ENCODE measurements around the gene C11orf87. TPM values are rescaled to one million over a fixed set of nuclear protein-coding genes. Genes with fewer than 3 reads are reported as not detected.

Gene C11orf87
- total RNA-seq, 1 donor from 2014 or later = 5.3 TPM

GRCh38 chr11:109426442-109427240 lies 4.7 kb downstream of the C11orf87 start:
- peak; percentile 62 for TF ChIP-seq CTCF (conservative IDR thresholded peaks at IDR 0.05)
- Mint-ChIP-seq H3K4me1 (ENCODE audit: unreplicated experiment) (no peaks in the 10 kb centered on the region), H3K27me3 (peaks cover 86% of the 10 kb centered on the region), H3K36me3 (no peaks in the 10 kb centered on the region), H3K27ac (no peak overlapping the region), H3K9me3 (no peaks in the 10 kb centered on the region), H3K4me3 (no peak overlapping the region)
- DNase-seq (ENCODE audit: extremely low spot score, unreplicated experiment) = no peak

GRCh38 chr11:109432105-109432504 lies 10.1 kb downstream of the C11orf87 start:
- no peaks in the 10 kb centered on the region for H3K4me1 Mint-ChIP-seq (ENCODE audit: unreplicated experiment)
- no peaks in the 10 kb centered on the region for H3K9me3 Mint-ChIP-seq
- no peak overlapping the region for H3K27ac Mint-ChIP-seq
- no peak for DNase-seq (ENCODE audit: extremely low spot score, unreplicated experiment)
- H3K4me3 Mint-ChIP-seq = no peak overlapping the region
- no peak for TF ChIP-seq CTCF (conservative IDR thresholded peaks at IDR 0.05)
- peaks cover 76% of the 10 kb centered on the region for H3K27me3 Mint-ChIP-seq
- no peaks in the 10 kb centered on the region for H3K36me3 Mint-ChIP-seq

GRCh38 chr11:109433753-109434256 lies 11.8 kb downstream of the C11orf87 start:
- TF ChIP-seq CTCF (conservative IDR thresholded peaks at IDR 0.05) = no peak
- H3K9me3 Mint-ChIP-seq = no peaks in the 10 kb centered on the region
- H3K27ac Mint-ChIP-seq = no peak overlapping the region
- no peak overlapping the region for H3K4me3 Mint-ChIP-seq
- H3K27me3 Mint-ChIP-seq = peaks cover 71% of the 10 kb centered on the region
- DNase-seq (ENCODE audit: extremely low spot score, unreplicated experiment) = no peak
- no peaks in the 10 kb centered on the region for H3K36me3 Mint-ChIP-seq
- no peaks in the 10 kb centered on the region for H3K4me1 Mint-ChIP-seq (ENCODE audit: unreplicated experiment)

- Mint-ChIP-seq H3K4me3 (no peak overlapping the region), H3K4me1 (ENCODE audit: unreplicated experiment) (no peaks in the 10 kb centered on the region), H3K27ac (no peak overlapping the region), H3K36me3 (no peaks in the 10 kb centered on the region), H3K9me3 (no peaks in the 10 kb centered on the region), H3K27me3 (peaks cover 60% of the 10 kb centered on the region)
- TF ChIP-seq CTCF (conservative IDR thresholded peaks at IDR 0.05) = no peak
- no peak for DNase-seq (ENCODE audit: extremely low spot score, unreplicated experiment)
Measured at GRCh38 chr11:109435121-109435742, 13.2 kb downstream of the C11orf87 start.

GRCh38 chr11:109439684-109440083 lies 17.7 kb downstream of the C11orf87 start:
- no peaks in the 10 kb centered on the region for H3K36me3 Mint-ChIP-seq
- H3K4me3 Mint-ChIP-seq = no peak overlapping the region
- H3K27me3 Mint-ChIP-seq = peaks cover 21% of the 10 kb centered on the region
- no peaks in the 10 kb centered on the region for H3K9me3 Mint-ChIP-seq
- no peak for DNase-seq (ENCODE audit: extremely low spot score, unreplicated experiment)
- H3K4me1 Mint-ChIP-seq (ENCODE audit: unreplicated experiment) = no peaks in the 10 kb centered on the region
- no peak for TF ChIP-seq CTCF (conservative IDR thresholded peaks at IDR 0.05)
- H3K27ac Mint-ChIP-seq = no peak overlapping the region
